Kidney (tissue), 14 donors: Measurements from ENCODE around the gene VAPA. TPM values are rescaled to one million over a fixed set of nuclear protein-coding genes. Genes with fewer than 3 reads are reported as not detected.

Experiments used
- DNase-seq, 5 donors: peaks; one replicate each; pipeline ENCODE4 v3.0.0-alpha.2; 2013 to 2020
- FAIRE-seq: peaks from 2 replicates; lab custom pipeline; 2012; peaks lifted over from hg19 to GRCh38; lab: Jason Lieb, UNC
- H3K27ac ChIP-seq, 2 donors: one replicate each; pipeline ENCODE4 v1.7.0; 2013; ENCODE audit warnings: low read depth in 2 of 2, low read length in 2 of 2, inconsistent platforms in 1 of 2
- H3K27me3 ChIP-seq: one replicate; pipeline ENCODE4 v1.7.1; 2013; ENCODE audit warnings: low read length, inconsistent platforms; ENCODE audit not compliant: control insufficient read depth, insufficient read depth
- H3K36me3 ChIP-seq, 3 donors: one replicate each; pipeline versions ENCODE4 v1.7.0 to v1.7.1; 2013; ENCODE audit warnings: low read length in 3 of 3, control low read depth in 1 of 3, inconsistent platforms in 1 of 3; ENCODE audit not compliant: insufficient read depth in 3 of 3, control insufficient read depth in 2 of 3
- H3K4me1 ChIP-seq, 3 donors: one replicate each; pipeline versions ENCODE4 v1.7.0 to v1.7.1; 2013; ENCODE audit warnings: low read length in 3 of 3, inconsistent platforms in 1 of 3, low read depth in 1 of 3; ENCODE audit not compliant: control insufficient read depth in 2 of 3, insufficient read depth in 2 of 3
- H3K4me3 ChIP-seq, 3 donors: one replicate each; pipeline versions ENCODE4 v1.7.0 to v1.8.1; 2013; ENCODE audit warnings: low read length in 3 of 3, control low read depth in 1 of 3, inconsistent platforms in 1 of 3
- H3K9ac ChIP-seq, 3 donors: one replicate each; pipeline versions ENCODE4 v1.7.0 to v1.7.1; 2013; ENCODE audit warnings: low read length in 3 of 3, control low read depth in 1 of 3, inconsistent platforms in 1 of 3
- H3K9me3 ChIP-seq, 3 donors: one replicate each; pipeline versions ENCODE4 v1.7.0 to v1.7.1; 2013; ENCODE audit warnings: low read length in 3 of 3, control low read depth in 1 of 3, inconsistent platforms in 1 of 3; ENCODE audit not compliant: control insufficient read depth in 2 of 3, insufficient read depth in 1 of 3
- intact Hi-C: fragments of 100-400 bp; cut with DNase I; formaldehyde crosslinking; loops from one replicate; pipeline ENCODE4 v1.11.1; 2022
- polyA plus RNA-seq: library from polyadenylated mRNA; stranded (reverse); fragments of 350-450 nt; fragmentation: Illumina TruSeq; extraction: RNeasy Lipid Tissue Mini Kit (QIAGEN cat#74804); gene quantifications from one replicate; pipeline ENCODE4 v1.2.3, GENCODE V29; 2014; ENCODE audit warnings: low read depth, low replicate concordance; ENCODE audit not compliant: insufficient read depth
- total RNA-seq: library from RNA; stranded (reverse); fragmentation: NEBNext Ultra II Directional; extraction: Animal tissue kit (Norgen Biotek cat#: 25700); gene quantifications from one replicate; pipeline ENCODE4 v1.2.1, GENCODE V29; 2021
- TF ChIP-seq, protein P1 (sequence below): IDR thresholded peaks from 3 replicates; pipeline ENCODE4 v1.5.1; 2012; ENCODE audit warnings: mild to moderate bottlenecking, moderate library complexity, borderline replicate concordance; ENCODE audit not compliant: insufficient read depth; ENCODE audit errors: extremely low read depth
- donor health status: control.
- donor health status: control.
- donor health status: control.
- donor health status: control.
- donor health status: control.
- donor health status: DM: yes; HTN: yes; CAD: no.
- donor health status: Normal renal cell carcinoma (clear cell type).

Gene VAPA
- total and polyA plus RNA-seq, 2 donors from 2014 or later: 171 to 185 TPM

DNA sequence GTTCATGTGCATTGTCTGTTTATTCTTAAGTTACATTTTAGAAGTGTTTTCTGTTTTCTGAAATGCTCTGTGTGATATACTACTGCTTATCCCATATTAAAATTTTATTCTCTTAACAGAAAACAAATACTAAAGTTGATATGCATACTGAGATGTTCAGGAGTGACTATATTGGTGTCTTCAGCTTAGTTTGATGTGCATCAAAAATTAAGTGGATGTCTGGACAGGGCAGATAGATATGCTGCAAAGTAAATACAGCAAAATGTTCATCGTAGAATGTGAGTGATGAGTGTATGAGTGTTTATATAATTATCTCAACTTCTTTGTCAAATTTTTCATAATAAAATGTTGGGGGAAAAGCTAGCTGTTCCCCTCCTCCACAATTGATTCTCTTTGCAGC, 13.2 kb downstream of the VAPA start:
- no peak overlapping the region for H3K9ac ChIP-seq
- no peaks in the 10 kb centered on the region for H3K27me3 ChIP-seq
- DNase-seq: no peak
- no peak overlapping the region for H3K27ac ChIP-seq
- no peak for FAIRE-seq
- H3K36me3 ChIP-seq: no peaks in the 10 kb centered on the region
- intact Hi-C loops: no loop called here
- no peaks in the 10 kb centered on the region for H3K9me3 ChIP-seq
- no peak overlapping the region for H3K4me3 ChIP-seq
- TF ChIP-seq, protein P1, sequence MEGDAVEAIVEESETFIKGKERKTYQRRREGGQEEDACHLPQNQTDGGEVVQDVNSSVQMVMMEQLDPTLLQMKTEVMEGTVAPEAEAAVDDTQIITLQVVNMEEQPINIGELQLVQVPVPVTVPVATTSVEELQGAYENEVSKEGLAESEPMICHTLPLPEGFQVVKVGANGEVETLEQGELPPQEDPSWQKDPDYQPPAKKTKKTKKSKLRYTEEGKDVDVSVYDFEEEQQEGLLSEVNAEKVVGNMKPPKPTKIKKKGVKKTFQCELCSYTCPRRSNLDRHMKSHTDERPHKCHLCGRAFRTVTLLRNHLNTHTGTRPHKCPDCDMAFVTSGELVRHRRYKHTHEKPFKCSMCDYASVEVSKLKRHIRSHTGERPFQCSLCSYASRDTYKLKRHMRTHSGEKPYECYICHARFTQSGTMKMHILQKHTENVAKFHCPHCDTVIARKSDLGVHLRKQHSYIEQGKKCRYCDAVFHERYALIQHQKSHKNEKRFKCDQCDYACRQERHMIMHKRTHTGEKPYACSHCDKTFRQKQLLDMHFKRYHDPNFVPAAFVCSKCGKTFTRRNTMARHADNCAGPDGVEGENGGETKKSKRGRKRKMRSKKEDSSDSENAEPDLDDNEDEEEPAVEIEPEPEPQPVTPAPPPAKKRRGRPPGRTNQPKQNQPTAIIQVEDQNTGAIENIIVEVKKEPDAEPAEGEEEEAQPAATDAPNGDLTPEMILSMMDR: no peak
- H3K4me1 ChIP-seq: peaks cover 0 to 18% (median 15%) of the 10 kb centered on the region in 3 donors

- DNase-seq (no peak), FAIRE-seq (no peak)
- TF ChIP-seq, protein P1: no peak
- H3K4me1 ChIP-seq: peaks cover 0 to 18% (median 13%) of the 10 kb centered on the region in 3 donors
- H3K9me3 ChIP-seq: no peaks in the 10 kb centered on the region
- no peaks in the 10 kb centered on the region for H3K27me3 ChIP-seq
- intact Hi-C loops: no loop called here
- H3K36me3 ChIP-seq: no peaks in the 10 kb centered on the region
- no peak overlapping the region for H3K9ac ChIP-seq
- H3K4me3 ChIP-seq: no peak overlapping the region
- H3K27ac ChIP-seq: no peak overlapping the region
Observed at GRCh38 chr18:9927392-9928063, 13.7 kb downstream of the VAPA start.

DNA sequence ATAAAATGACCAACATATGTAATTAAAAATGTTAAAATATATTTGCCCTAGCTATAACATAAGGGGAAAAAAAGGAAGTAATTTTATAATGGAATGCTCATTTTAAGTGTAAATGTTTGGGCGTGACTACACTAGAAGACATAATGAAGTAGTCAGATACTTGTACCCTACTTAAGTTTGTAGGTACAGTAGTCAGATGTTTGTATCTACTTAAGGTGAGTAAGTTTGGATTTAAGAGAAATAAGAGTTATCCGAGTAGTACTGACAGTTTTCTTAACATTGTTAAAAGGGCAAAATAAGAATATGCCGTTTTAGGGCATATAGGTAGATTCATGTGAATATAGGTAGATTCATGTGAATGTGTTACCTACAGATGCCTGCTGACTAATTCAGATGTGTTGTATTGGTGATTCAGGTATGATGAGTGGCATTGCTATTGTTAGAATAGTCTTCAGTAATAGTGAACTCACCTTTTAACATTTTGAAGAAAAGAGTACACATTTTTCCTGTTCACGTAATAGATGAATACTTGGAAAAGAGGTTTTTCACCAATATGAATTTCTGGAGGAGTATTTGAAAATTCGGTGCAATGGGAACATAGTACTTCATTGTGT, 14.9 kb downstream of the VAPA start:
- intact Hi-C loops: no loop called here
- H3K4me1 ChIP-seq: peaks cover 0 to 25% (median 16%) of the 10 kb centered on the region in 3 donors
- H3K27ac ChIP-seq: no peak overlapping the region
- FAIRE-seq (no peak), DNase-seq (no peak)
- no peaks in the 10 kb centered on the region for H3K9me3 ChIP-seq
- no peaks in the 10 kb centered on the region for H3K27me3 ChIP-seq
- no peak overlapping the region for H3K9ac ChIP-seq
- TF ChIP-seq, protein P1: no peak
- H3K36me3 ChIP-seq: peaks cover 0 to 5% (median 4%) of the 10 kb centered on the region in 3 donors
- H3K4me3 ChIP-seq: no peak overlapping the region
